HG03097 (cell line): ENCODE results near the gene LRBA.
"Not testable (repeated sequence)": the region's sequence is repeated elsewhere in the genome, so short reads cannot be mapped to it uniquely, and the experiment has no call there.

ENCODE experiments used
- ATAC-seq: cut with Tn5 transposase; IDR thresholded peaks from one replicate; pipeline ENCODE4 v1.9.1; 2021; ENCODE audit not compliant: unreplicated experiment, low FRiP score

The LRBA gene

GRCh38 chr4:150949342-150949741 lies 65.7 kb downstream of the LRBA start:
- no peak for ATAC-seq

DNA sequence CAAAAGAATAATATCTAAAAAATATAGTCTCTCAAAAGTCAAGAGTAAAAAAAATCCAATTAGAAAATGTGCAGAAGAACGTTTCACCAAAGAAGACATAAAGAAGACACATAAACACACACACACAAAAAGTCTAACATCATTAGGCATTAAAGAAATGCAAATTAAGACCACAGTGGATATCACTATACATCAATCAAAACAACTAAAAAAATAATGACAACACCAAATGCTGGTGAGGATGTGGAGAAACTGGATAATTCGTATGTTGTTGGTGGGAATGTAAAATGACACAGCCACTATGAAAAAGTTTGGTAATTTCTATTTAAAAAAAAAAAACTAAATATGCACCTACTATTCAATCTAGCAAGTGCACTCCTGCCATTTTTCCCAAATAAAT lies 66.4 kb downstream of the LRBA start:
- ATAC-seq: no peak

DNA sequence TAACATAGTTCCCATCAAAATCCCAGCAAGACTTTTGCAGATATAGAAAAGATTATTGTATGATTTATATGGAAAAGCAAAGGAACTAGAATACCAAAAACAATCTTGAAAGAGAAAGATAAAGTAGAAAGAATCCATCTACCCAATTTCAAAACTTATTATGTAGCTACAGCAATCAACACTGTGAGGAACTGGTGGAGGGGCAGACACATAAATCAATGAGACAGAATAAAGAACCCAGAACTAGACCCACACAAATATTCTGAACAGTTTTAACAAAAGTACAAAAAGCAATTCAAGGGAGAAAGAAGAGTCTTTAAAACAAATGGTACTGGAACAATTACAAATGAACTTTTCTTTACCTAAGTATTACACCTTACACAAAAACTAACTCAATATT lies 67.0 kb downstream of the LRBA start:
- ATAC-seq: no peak

- no peak for ATAC-seq
Observed at GRCh38 chr4:150944660-150945059, 70.4 kb downstream of the LRBA start.

- ATAC-seq: no peak
Observed at GRCh38 chr4:150943818-150944217, 71.3 kb downstream of the LRBA start.

GRCh38 chr4:150943126-150943525 lies 72.0 kb downstream of the LRBA start:
- ATAC-seq: no peak

DNA sequence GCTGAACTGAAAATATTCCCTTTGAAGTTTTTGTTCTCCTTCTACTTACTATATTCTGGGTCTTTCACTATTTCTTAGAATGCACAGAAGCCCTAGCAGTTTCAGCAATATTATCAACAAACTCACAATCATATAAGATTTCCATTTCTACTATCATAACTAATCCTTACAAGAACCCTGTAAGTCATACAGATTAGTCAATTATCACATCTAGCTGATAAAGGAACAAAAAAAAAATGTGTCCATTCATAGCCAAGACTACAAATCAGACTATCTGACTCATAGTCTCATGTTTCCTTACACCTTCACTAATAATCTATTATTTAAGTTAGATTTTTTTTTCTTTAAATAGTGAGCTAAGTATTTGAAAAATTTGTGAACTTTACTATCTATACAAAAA lies 72.5 kb downstream of the LRBA start:
- no peak for ATAC-seq

DNA sequence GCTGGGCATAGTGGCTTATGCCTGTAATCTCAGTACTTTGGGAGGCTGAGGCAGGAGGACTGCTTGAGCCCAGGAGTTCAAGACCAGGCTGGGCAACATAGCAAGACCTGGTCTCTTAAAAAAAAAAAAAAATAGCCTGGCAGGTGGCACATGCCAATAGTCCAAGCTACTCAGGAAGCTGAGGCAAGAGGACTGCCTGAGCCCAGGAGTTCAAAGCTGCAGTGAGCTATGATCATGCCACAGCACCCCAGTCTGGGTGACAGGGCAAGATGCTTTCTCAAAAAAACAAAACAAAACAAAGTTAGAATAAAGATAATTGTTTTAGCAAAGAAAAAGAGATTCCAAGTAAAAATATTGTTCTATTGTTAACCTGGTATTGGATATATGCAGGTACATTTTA lies 75.0 kb downstream of the LRBA start:
- ATAC-seq: no peak

DNA sequence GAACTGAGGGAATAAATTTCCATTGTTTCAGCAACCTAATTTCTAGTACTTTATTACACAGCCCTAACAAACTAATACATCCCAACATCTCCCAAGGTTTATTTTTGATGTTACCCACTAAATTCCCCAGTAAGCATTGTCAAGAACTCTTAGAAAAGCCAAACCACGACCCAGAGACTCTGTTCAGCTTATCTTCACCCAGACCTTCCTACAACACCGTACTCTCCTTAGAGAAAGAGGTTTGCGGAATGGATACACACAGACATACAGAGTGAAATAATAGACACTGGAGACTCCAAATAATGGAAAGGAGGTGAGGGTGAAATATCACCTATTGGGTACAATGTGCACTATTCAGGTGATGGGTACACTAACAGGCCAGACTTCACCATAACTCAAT lies 75.6 kb downstream of the LRBA start:
- ATAC-seq: no peak

DNA sequence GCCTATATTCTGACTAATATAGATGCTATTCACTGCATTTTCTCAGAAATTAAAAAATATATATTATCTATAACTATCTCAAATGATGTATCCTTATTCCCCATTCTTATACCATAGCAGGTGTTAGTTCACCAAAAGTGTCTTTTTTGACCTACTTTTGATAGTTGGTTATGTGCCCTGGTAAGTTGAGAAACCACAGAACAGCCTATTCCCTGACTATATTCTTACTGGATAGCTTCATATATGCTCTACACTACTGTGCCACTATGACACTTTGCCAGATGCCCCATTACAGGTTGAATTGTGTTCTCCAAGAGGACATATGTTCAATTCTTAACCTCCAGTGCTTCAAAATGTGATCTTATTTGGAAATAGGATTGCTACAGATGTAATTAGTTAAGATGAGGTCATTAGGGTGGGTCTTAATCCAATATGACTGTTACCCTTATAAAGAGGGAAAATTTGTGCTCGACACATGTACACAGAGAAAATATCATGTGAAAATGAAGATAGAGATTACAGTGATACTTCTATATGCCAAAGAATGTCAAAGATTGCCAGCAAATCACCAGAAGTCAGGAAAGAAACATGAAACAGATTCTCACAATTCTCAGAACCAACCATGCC lies 76.1 kb downstream of the LRBA start:
- ATAC-seq: no peak

- ATAC-seq: no peak
Observed at GRCh38 chr4:150938417-150938816, 76.7 kb downstream of the LRBA start.

DNA sequence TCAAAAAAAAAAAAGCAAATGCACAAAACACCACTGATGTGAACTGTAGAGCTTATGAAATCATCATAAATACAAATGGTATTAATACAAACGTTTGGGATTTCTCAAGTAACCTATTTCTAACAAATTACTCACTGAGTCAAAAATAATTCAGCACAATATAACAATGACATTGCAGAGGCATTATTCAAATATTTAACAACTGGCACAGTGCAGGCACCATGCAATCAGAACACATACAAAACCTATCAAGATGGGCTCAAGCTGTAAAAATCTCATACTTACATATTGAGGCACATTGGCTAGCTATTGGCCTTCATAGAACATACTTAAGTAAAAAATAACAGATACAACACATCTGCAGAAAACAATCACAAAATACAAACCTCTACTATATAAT lies 81.1 kb downstream of the LRBA start:
- no peak for ATAC-seq

GRCh38 chr4:150931796-150932195 lies 83.3 kb downstream of the LRBA start:
- no peak for ATAC-seq

GRCh38 chr4:150931005-150931404 lies 84.1 kb downstream of the LRBA start:
- no peak for ATAC-seq

- no peak for ATAC-seq
Observed at GRCh38 chr4:150923945-150924344, 91.1 kb downstream of the LRBA start.

DNA sequence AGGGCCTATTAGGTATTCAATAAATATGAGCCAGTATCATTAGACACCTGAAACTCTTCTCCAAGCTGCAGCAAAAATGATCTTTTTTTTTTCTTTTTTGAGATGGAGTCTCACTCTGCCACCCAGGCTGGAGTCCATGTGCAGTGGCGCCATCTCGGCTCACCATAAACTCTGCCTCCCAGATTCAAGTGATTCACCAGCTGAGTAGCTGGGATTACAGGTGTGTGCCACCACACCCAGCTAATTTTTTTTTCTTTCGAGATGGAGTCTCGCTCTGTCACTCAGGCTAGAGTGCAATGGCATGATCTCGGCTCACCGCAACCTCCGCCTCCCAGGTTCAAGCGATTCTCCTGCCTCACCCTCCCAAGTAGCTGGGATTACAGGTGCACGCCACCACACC lies 93.6 kb downstream of the LRBA start:
- not testable (repeated sequence) for ATAC-seq

DNA sequence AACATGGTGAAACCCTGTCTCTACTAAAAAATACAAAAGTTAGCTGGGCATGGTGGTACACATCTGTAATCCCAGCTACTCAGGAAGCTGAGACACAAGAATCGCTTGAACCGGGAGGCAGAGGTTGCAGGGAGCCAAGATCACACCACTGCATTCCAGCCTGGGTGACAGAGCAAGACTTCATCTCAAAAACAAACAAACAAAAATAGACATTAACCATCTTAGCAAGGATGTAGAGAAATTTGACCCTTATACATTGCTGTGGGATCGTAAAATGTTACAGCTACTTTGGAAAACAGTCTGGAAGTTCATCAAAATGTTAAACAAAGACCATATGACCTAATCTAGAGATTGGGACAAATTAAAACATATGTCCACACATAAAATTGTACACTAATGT lies 96.5 kb downstream of the LRBA start:
- not testable (repeated sequence) for ATAC-seq

- ATAC-seq: no peak
Observed at GRCh38 chr4:150911326-150911725, 103.8 kb downstream of the LRBA start.

GRCh38 chr4:150909116-150909515 lies 106.0 kb downstream of the LRBA start:
- no peak for ATAC-seq

- no peak for ATAC-seq
Observed at GRCh38 chr4:150906987-150907633, 108.0 kb downstream of the LRBA start.

DNA sequence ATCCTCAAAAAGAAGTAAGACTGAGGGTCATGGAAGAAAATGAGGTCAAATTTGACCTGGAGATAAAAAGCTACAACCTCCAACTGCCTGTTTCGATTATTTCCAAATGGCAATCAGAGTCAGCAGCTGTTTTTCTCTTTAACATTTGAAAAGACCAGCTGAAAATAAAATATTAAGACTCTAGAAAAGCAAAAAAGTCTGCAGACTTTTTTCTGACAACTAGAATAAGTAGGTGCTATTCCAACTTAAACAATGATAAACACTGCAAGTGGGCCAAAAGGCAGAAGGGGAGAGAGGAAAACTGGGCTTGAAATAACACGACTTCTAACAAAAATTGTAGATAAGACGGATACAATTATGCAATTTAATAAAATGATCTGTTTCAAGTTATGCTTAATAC lies 110.4 kb downstream of the LRBA start:
- ATAC-seq: no peak

DNA sequence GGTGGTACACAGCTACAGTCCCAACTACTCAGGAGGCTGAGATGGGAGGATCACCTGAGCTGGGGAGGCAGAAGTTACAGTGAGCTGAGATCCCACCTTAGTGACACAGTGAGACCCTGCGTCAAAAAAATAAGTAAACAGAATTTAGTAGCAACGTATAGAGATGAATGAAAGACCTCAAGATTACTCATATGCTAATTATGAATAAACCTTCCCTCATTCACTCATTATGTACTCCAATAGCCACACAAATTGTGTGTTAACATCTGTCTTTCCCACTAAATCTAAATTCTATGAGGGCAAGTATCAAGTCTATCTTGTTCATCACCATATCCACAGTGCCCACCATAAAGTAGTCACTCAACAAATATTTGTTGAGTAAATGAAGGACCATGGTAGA lies 111.5 kb downstream of the LRBA start:
- no peak for ATAC-seq

DNA sequence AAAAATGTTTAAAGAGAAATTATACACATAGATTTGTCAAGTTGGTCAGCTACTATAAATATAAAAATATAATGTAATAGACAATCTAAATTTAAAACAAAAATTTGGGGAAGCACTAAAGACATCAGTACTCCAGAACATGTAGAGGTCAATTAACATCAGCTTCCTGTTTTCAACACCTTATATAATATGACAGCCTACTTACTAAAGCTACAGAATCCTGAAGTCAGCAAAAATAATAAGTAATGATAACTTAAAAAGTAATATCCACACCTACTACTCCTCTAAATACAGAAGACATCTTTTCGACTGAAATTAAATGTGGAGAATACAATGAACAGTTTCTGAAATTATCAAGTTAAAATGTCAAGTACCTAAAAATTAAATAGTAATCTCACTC lies 118.6 kb downstream of the LRBA start:
- ATAC-seq: no peak
